ENCODE results near the gene ANAPC4.

ANAPC4 gene

DNA sequence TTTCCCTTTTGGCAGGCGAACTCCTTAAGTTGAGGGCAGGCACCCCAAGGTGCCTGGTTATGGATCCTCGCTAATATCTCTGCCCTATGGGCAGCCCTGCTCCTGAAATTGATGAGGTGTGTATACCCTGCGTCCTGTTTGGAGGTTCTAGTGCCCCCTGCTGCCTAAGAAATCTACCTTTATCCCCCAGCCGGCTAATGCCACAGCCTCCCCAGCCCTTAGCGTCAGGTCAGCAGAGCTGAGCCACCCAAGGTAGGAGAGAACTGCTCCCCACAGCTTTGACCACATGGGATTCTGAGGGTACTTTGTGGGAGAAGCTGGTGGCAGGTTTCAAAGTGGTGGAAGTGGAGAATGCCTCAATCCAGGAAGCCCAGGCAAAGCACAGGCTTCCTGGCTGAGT, 50.8 kb downstream of the ANAPC4 start:
- Histone ChIP-seq H3K27ac (no peak overlapping the region), H3K36me3 (replicated peaks) (no peaks in the 10 kb centered on the region), H3K27me3 (replicated peaks) (no peaks in the 10 kb centered on the region), H3K4me3 (ENCODE audit: low read depth, low read length) (no peak overlapping the region)
- in situ Hi-C loops (cut with HindIII; ENCODE audit: low pct_ligation_motif_present, low sequenced_read_pairs) = loop anchor here (25.0 kb wide), 1 partner anchor 334 kb away; no protein-coding TSS in a partner anchor
- TF ChIP-seq, protein P1, sequence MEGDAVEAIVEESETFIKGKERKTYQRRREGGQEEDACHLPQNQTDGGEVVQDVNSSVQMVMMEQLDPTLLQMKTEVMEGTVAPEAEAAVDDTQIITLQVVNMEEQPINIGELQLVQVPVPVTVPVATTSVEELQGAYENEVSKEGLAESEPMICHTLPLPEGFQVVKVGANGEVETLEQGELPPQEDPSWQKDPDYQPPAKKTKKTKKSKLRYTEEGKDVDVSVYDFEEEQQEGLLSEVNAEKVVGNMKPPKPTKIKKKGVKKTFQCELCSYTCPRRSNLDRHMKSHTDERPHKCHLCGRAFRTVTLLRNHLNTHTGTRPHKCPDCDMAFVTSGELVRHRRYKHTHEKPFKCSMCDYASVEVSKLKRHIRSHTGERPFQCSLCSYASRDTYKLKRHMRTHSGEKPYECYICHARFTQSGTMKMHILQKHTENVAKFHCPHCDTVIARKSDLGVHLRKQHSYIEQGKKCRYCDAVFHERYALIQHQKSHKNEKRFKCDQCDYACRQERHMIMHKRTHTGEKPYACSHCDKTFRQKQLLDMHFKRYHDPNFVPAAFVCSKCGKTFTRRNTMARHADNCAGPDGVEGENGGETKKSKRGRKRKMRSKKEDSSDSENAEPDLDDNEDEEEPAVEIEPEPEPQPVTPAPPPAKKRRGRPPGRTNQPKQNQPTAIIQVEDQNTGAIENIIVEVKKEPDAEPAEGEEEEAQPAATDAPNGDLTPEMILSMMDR (IDR thresholded peaks at IDR 0.05; ENCODE audit: low read depth, low read length, missing control alignments) = no peak
- no peak for DNase-seq

DNA sequence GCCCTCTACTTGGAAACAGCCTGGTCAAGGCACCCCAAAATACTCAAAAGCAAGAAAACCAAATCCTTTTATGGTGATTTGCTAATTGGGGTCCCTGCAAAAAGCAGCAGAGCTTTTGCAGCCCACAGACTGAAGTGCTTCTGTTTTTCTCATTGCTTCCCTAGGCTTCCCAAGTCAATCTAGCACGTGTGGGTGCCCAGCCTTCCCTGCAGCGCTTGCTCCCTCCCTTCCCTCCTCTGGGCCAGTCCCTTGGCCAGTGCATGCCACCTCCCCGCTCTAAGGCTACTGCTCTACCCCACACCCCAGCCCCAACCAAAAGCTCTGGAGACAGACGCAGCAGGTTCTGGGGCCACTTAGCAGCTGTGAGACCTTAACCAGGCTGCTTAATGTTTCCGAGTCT, 53.6 kb downstream of the ANAPC4 start:
- in situ Hi-C loops (cut with HindIII; ENCODE audit: low pct_ligation_motif_present, low sequenced_read_pairs) = loop anchor here (25.0 kb wide), 1 partner anchor 332 kb away; no protein-coding TSS in a partner anchor
- TF ChIP-seq, protein P1 (IDR thresholded peaks at IDR 0.05; ENCODE audit: low read depth, low read length, missing control alignments) = no peak
- Histone ChIP-seq H3K27ac (no peak overlapping the region), H3K4me3 (ENCODE audit: low read depth, low read length) (no peak overlapping the region), H3K36me3 (replicated peaks) (no peaks in the 10 kb centered on the region), H3K27me3 (replicated peaks) (no peaks in the 10 kb centered on the region)
- no peak for DNase-seq

DNA sequence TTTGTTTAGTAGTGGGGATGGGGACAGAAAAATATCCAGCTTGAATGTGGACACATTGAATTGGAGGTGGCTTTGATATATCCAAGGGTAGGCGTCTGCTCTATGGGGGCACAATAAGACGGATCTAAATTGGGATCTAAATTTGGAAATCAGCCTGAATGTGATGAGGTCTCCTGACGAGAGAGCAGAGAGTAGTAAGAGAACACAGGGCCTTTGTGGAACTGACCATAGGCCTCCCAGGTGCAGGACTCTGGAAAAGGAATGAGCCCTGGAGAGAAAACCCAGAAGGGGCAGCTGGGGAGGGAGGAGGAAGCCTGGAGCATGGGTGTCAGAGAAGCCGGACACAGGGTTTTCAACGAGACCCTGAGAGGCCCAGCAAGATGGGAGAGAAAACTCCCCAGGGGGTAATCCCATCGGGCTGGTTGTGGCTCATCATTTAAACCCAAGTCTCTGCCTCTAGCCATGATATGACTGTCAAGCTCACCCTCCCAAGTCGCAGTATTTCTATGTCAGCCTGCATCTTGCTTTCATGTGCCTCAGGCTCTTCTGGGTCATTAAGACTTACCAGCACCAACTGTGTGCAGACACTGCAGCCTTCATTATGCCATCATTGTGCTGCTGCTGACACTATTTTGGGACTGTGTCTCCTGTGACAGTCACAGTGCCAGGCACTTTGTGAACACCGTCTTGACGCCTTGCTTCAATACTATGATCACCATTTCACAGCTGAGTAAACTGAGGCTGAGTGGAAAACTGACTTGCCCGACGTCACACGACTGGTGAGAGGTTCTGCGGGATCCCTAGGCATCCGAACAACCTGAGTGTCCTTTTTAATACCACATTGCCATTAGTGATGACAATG, 57.1 kb downstream of the ANAPC4 start:
- Histone ChIP-seq H3K27ac (no peak overlapping the region), H3K27me3 (replicated peaks) (no peaks in the 10 kb centered on the region), H3K36me3 (replicated peaks) (no peaks in the 10 kb centered on the region), H3K4me3 (ENCODE audit: low read depth, low read length) (no peak overlapping the region)
- TF ChIP-seq, protein P1 (IDR thresholded peaks at IDR 0.05; ENCODE audit: low read depth, low read length, missing control alignments) = no peak
- DNase-seq = no peak
- in situ Hi-C loops (cut with HindIII; ENCODE audit: low pct_ligation_motif_present, low sequenced_read_pairs) = loop anchor here (25.0 kb wide), 1 partner anchor 328 kb away; no protein-coding TSS in a partner anchor

DNA sequence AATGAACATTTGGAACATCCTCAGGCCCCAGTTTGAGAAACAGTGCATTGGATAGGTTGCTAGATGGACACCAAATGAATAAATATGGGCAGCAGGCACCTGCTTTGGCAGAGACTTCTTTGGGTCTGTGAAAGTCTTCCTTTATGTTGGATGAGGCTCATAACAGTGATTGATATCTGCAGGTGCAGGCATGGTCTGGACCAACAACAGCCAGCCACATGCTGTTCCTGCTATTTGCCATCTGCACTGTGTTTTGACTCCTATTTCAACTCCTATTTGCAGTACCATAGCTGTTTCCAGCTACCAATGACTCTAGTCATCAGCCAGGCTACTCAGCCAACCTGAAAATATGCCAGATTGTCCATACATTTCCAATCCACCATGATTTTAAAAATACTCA, 60.9 kb downstream of the ANAPC4 start:
- no peak for DNase-seq
- H3K27ac ChIP-seq = no peak overlapping the region
- TF ChIP-seq, protein P1 (IDR thresholded peaks at IDR 0.05; ENCODE audit: low read depth, low read length, missing control alignments) = no peak
- no peaks in the 10 kb centered on the region for H3K27me3 ChIP-seq (replicated peaks)
- no peak overlapping the region for H3K4me3 ChIP-seq (ENCODE audit: low read depth, low read length)
- no peaks in the 10 kb centered on the region for H3K36me3 ChIP-seq (replicated peaks)
- in situ Hi-C loops (cut with HindIII; ENCODE audit: low pct_ligation_motif_present, low sequenced_read_pairs) = loop anchor here (25.0 kb wide), 1 partner anchor 324 kb away; no protein-coding TSS in a partner anchor

DNA sequence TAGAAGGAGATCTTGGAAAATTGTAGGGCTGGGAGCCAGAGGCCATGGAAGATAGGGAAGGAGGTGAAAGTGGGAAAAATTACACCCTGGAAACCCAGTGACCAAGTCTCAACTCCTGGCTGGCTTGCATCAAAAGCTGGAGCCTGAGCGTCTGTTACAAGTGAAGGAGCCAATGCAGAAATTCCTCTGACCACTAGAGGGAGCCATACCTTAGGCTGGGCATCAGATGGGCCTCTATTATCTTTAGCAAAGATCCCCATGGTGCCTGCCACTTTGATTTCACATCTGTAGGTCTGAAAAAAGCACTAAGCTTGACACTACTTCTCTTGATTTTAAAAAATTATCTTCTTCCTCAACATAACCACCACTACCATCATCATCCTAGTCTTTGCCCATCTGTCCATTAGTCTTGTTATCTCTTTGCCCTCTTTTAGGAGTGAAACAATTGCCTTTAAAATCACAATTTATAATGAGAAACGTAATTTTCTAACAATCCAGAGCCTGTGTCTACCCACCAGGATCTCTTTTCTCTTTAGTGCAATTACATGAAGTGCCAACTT, 62.9 kb downstream of the ANAPC4 start:
- Histone ChIP-seq H3K27ac (no peak overlapping the region), H3K27me3 (replicated peaks) (no peaks in the 10 kb centered on the region), H3K4me3 (ENCODE audit: low read depth, low read length) (no peak overlapping the region), H3K36me3 (replicated peaks) (no peaks in the 10 kb centered on the region)
- DNase-seq = peak; percentile 82
- in situ Hi-C loops (cut with HindIII; ENCODE audit: low pct_ligation_motif_present, low sequenced_read_pairs) = loop anchor here (25.0 kb wide), 1 partner anchor 322 kb away; no protein-coding TSS in a partner anchor
- TF ChIP-seq, protein P1 (IDR thresholded peaks at IDR 0.05; ENCODE audit: low read depth, low read length, missing control alignments) = peak; percentile 93
